SU-DHL-6 (cell line): Measurements from ENCODE around the gene SLF2.
A peak's percentile ranks its signal among the peaks of the same experiment; 100 is the strongest.

Source experiments
- H2AFZ ChIP-seq: fragments of 200-600 bp; sonication (generic); 2 replicates; pipeline ENCODE4 v1.6.1; 2014; ENCODE audit warnings: low read depth, mild to moderate bottlenecking, moderate library complexity, mixed read lengths, antibody characterized with exemption, low read length; ENCODE audit not compliant: severe bottlenecking
- H3F3A ChIP-seq: fragments of 200-600 bp; shearing (Covaris generic); 2 replicates; pipeline ENCODE4 v1.6.0; 2016; ENCODE audit warnings: antibody characterized with exemption, mild to moderate bottlenecking; ENCODE audit not compliant: insufficient read depth
- H3K27ac ChIP-seq: fragments of 200-600 bp; sonication (generic); 2 replicates; pipeline ENCODE4 v1.5.1; 2016; ENCODE audit warnings: low read depth, mild to moderate bottlenecking, low read length, moderate library complexity, mixed read lengths
- H3K27me3 ChIP-seq: fragments of 200-600 bp; sonication (generic), shearing (Covaris generic); 2 replicates; pipeline ENCODE4 v1.6.0; 2014; ENCODE audit warnings: mild to moderate bottlenecking, low read length
- H3K36me3 ChIP-seq: fragments of 200-600 bp; sonication (generic); 2 replicates; pipeline ENCODE4 v1.6.1; 2014; ENCODE audit warnings: mild to moderate bottlenecking, low read length, mixed read lengths
- H3K4me2 ChIP-seq: fragments of 300-600, 200-600 bp; shearing (Covaris generic), sonication (generic); 2 replicates; pipeline ENCODE4 v1.6.0; 2014; ENCODE audit warnings: low read length, low read depth, mild to moderate bottlenecking; ENCODE audit not compliant: poor library complexity, severe bottlenecking
- H3K4me3 ChIP-seq: fragments of 200-600 bp; sonication (generic); 2 replicates; pipeline ENCODE4 v1.5.1; 2014; ENCODE audit warnings: antibody characterized with exemption, low read length, mild to moderate bottlenecking, mixed read lengths; ENCODE audit not compliant: insufficient read depth, poor library complexity, severe bottlenecking
- H3K79me2 ChIP-seq: fragments of 200-600 bp; sonication (generic); 2 replicates; pipeline ENCODE4 v1.6.1; 2014; ENCODE audit warnings: mild to moderate bottlenecking, low read length, moderate library complexity; ENCODE audit not compliant: insufficient read depth
- H3K9ac ChIP-seq: fragments of 200-600 bp; sonication (generic); 2 replicates; pipeline ENCODE4 v1.7.0; 2014; ENCODE audit warnings: mild to moderate bottlenecking, low read length
- H3K9me2 ChIP-seq: fragments of 200-600 bp; sonication (generic); replicated peaks from 2 replicates; pipeline ENCODE4 v1.6.1; 2014; ENCODE audit warnings: low read length; ENCODE audit not compliant: insufficient read depth
- H3K9me3 ChIP-seq: fragments of 200-600 bp; sonication (generic); 2 replicates; pipeline ENCODE4 v1.6.1; 2014; ENCODE audit warnings: low read length, mixed read lengths; ENCODE audit not compliant: insufficient read depth
- H4K20me1 ChIP-seq: fragments of 200-600 bp; sonication (generic); 2 replicates; pipeline ENCODE4 v1.6.1; 2014; ENCODE audit warnings: low read depth, mild to moderate bottlenecking, antibody characterized with exemption, low read length, moderate library complexity, mixed read lengths
- CTCF ChIP-seq: fragments of 200-600 bp; sonication (generic); IDR thresholded peaks from one replicate; pipeline ENCODE4 v1.5.1; 2017; ENCODE audit warnings: antibody characterized with exemption, mild to moderate bottlenecking, low read length, moderate library complexity; ENCODE audit not compliant: insufficient read depth, poor library complexity, severe bottlenecking
- EZH2phosphoT487 ChIP-seq: fragments of 200-600 bp; sonication (generic), shearing (Covaris generic); conservative IDR thresholded peaks from 2 replicates; pipeline ENCODE4 v1.6.1; 2018; ENCODE audit warnings: mild to moderate bottlenecking, antibody characterized with exemption, low read length, moderate library complexity, mixed read lengths

SLF2 gene

GRCh38 chr10:100993986-100994708 is 81.4 kb downstream of the SLF2 start:
- TF ChIP-seq CTCF (peak; percentile 16), EZH2phosphoT487 (no peak)
- H3F3A ChIP-seq, result peaks cover 40% of the 10 kb centered on the region
- no peak overlapping the region for H3K4me3 ChIP-seq
- no peaks in the 10 kb centered on the region for H3K9me2 ChIP-seq
- H3K9ac ChIP-seq, result no peak overlapping the region
- no peaks in the 10 kb centered on the region for H4K20me1 ChIP-seq
- no peaks in the 10 kb centered on the region for H3K27me3 ChIP-seq
- no peak overlapping the region for H3K27ac ChIP-seq
- H2AFZ ChIP-seq, result no peak overlapping the region
- no peaks in the 10 kb centered on the region for H3K36me3 ChIP-seq
- no peaks in the 10 kb centered on the region for H3K9me3 ChIP-seq
- H3K79me2 ChIP-seq, result peaks cover 15% of the 10 kb centered on the region
- no peak overlapping the region for H3K4me2 ChIP-seq

GRCh38 chr10:100995181-100995580 is 82.4 kb downstream of the SLF2 start:
- Histone ChIP-seq H3K9me3 (no peaks in the 10 kb centered on the region), H2AFZ (no peak overlapping the region), H3F3A (peaks cover 40% of the 10 kb centered on the region), H3K27ac (no peak overlapping the region), H3K9ac (no peak overlapping the region), H3K9me2 (no peaks in the 10 kb centered on the region), H3K27me3 (no peaks in the 10 kb centered on the region), H3K79me2 (peaks cover 4% of the 10 kb centered on the region), H4K20me1 (no peaks in the 10 kb centered on the region), H3K36me3 (no peaks in the 10 kb centered on the region), H3K4me3 (no peak overlapping the region), H3K4me2 (no peak overlapping the region)
- TF ChIP-seq CTCF, result no peak

- TF ChIP-seq CTCF (no peak), EZH2phosphoT487 (no peak)
- Histone ChIP-seq H3K79me2 (no peaks in the 10 kb centered on the region), H3K27ac (peak overlapping the region; percentile 75)
Observed at GRCh38 chr10:100996678-100997359, 84.1 kb downstream of the SLF2 start.

More at GRCh38 chr10:100996678-100997359, 84.1 kb downstream of the SLF2 start:
- Histone ChIP-seq H2AFZ (peak overlapping the region; percentile 87), H4K20me1 (no peaks in the 10 kb centered on the region), H3K9me2 (no peaks in the 10 kb centered on the region), H3K9ac (peak overlapping the region; percentile 71), H3K36me3 (no peaks in the 10 kb centered on the region), H3K4me3 (peak overlapping the region; percentile 79), H3K4me2 (peak overlapping the region; percentile 86), H3K27me3 (no peaks in the 10 kb centered on the region), H3F3A (peaks cover 40% of the 10 kb centered on the region), H3K9me3 (no peaks in the 10 kb centered on the region)
